Activated naive CD4-positive, alpha-beta T cell (primary cell): Measurements from ENCODE around the gene TSPAN2.
"Not testable (repeated sequence)": the region's sequence is repeated elsewhere in the genome, so short reads cannot be mapped to it uniquely, and the experiment has no call there.

ENCODE experiments used
- DNase-seq, 4 experiments: peaks; one replicate each; lab custom pipeline; 2025; lab: John Stamatoyannopoulos, UW

TSPAN2 gene

GRCh38 chr1:115036814-115037507 lies 52.3 kb downstream of the TSPAN2 start:
- no peak for DNase-seq

DNA sequence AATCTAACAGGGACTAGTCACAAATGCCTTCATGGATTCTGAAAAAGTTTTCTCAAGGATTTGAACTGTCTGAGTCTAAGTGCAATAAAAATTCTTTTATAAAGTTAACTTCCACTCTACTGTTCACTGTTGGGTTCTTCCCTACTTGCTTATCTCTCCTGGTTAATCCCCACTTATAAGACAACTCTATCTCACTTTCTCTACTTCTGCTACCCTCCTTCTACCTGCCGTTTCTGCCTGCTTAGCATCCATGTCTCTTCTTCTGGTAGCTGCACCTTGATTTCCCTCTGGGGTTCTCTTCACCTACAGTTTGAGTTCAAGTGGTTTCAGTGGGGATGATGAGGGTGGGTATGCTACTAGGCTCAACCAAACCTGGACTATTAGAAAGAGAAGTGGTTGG lies 53.7 kb downstream of the TSPAN2 start:
- no peak for DNase-seq

- no peak for DNase-seq
Measured at GRCh38 chr1:115031595-115031994, 57.7 kb downstream of the TSPAN2 start.

- DNase-seq: no peak
Measured at GRCh38 chr1:115029526-115029925, 59.8 kb downstream of the TSPAN2 start, which contains the start of gene TSHB. Gene TSHB (plus strand): TSS chr1:115029826. CDS start chr1:115033363, 3,537 bp downstream.

DNA sequence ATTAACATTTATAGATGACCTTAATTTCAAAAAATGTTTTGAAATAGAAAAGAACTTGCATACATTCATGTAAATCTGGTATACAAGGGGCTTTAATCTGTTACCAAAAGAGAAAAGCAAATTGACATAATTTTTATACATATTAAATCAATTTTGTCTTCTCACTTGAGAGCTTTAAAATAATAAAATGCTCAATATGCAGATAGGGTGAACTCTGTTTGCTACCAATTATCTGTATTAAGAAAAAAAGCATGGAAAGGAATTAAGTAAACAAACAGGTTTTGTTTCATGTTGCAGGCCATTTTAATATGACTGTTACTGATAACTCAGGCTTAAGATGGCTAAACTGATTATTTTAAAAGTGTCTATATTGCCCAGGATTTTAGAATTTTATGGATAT lies 65.7 kb downstream of the TSPAN2 start:
- no peak for DNase-seq

GRCh38 chr1:115021145-115021544 lies 68.2 kb downstream of the TSPAN2 start:
- no peak for DNase-seq

DNA sequence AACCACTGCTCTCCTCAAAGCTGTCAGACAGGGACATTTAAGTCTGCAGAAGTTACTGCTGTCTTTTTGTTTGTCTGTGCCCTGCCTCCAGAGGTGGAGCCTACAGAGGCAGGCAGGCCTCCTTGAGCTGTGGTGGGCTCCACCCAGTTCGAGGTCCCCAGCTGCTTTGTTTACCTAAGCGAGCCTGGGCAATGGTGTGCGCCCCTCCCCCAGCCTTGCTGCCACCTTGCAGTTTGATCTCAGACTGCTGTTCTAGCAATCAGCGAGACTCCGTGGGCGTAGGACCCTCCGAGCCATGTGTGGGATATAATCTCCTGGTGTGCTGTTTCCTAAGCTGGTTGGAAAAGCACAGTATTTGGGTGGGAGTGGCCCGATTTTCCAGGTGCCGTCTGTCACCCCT lies 69.8 kb downstream of the TSPAN2 start:
- not testable (repeated sequence) for DNase-seq

- no peak for DNase-seq
Measured at GRCh38 chr1:115013792-115014191, 75.5 kb downstream of the TSPAN2 start.

GRCh38 chr1:115012434-115012833 lies 76.9 kb downstream of the TSPAN2 start:
- no peak for DNase-seq

DNA sequence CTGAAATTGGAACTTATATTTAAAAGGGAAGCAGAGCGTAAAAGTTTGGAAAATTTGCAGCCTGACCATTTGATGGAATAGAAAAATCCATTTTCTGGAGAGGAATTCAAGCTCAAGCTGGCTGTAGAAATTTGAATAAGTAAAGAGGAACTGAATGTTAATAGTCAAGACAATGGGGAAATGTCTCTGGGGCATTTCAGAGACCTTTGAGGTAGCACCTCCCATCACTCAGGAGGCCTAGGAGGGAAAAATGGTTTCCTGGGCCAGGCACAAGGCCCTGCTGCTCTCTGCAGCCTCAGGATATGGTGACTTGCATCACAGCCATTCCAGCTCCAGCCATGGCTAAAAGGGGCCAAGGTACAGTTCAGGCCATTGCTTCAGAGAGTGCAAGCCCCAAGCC lies 77.3 kb downstream of the TSPAN2 start:
- DNase-seq: no peak

GRCh38 chr1:115006191-115006590 lies 83.1 kb downstream of the TSPAN2 start:
- no peak for DNase-seq
